SK-N-MC (cell line): ENCODE results near the gene AHRR.
A peak's percentile ranks its signal among the peaks of the same experiment; 100 is the strongest.

Experiments used
- DNase-seq: peaks from one replicate; pipeline ENCODE4 v3.0.0-alpha.2; 2011; ENCODE audit warnings: low read depth, low spot score
- H3K27ac ChIP-seq: fragments of 200-600 bp; sonication (generic); 2 replicates; pipeline ENCODE4 v1.5.1; 2016; ENCODE audit warnings: mixed run types
- H3K36me3 ChIP-seq: fragments of 200-600 bp; sonication (generic); 2 replicates; pipeline ENCODE4 v1.6.1; 2017; ENCODE audit warnings: antibody characterized with exemption, low read length, mixed read lengths; ENCODE audit not compliant: insufficient read depth
- H3K4me3 ChIP-seq: fragments of 200-600 bp; sonication (generic); 2 replicates; pipeline ENCODE4 v1.5.1; 2016
- H3K9ac ChIP-seq: fragments of 200-600 bp; sonication (generic); 2 replicates; pipeline ENCODE4 v1.8.0; 2017; ENCODE audit warnings: mixed run types, mixed read lengths; ENCODE audit not compliant: insufficient read length
- H3K9me3 ChIP-seq: fragments of 200-600 bp; sonication (generic); 2 replicates; pipeline ENCODE4 v1.6.1; 2017; ENCODE audit warnings: low read depth, mild to moderate bottlenecking, antibody characterized with exemption, low read length, moderate library complexity, mixed read lengths
- EZH2 ChIP-seq: fragments of 200-600 bp; sonication (generic); IDR thresholded peaks from one replicate; pipeline ENCODE4 v1.6.1; 2017; ENCODE audit warnings: antibody characterized with exemption
- FOXP2 ChIP-seq: optimal IDR thresholded peaks from 2 replicates; pipeline ENCODE3; 2011; ENCODE audit warnings: mild to moderate bottlenecking, moderate library complexity; ENCODE audit not compliant: insufficient read depth; ENCODE audit errors: extremely low read length, control extremely low read depth
- POLR2AphosphoS5 ChIP-seq: IDR thresholded peaks from 2 replicates; pipeline ENCODE4 v1.6.1; 2012; ENCODE audit warnings: mild to moderate bottlenecking, low read depth, low read length, borderline replicate concordance

AHRR gene

DNA sequence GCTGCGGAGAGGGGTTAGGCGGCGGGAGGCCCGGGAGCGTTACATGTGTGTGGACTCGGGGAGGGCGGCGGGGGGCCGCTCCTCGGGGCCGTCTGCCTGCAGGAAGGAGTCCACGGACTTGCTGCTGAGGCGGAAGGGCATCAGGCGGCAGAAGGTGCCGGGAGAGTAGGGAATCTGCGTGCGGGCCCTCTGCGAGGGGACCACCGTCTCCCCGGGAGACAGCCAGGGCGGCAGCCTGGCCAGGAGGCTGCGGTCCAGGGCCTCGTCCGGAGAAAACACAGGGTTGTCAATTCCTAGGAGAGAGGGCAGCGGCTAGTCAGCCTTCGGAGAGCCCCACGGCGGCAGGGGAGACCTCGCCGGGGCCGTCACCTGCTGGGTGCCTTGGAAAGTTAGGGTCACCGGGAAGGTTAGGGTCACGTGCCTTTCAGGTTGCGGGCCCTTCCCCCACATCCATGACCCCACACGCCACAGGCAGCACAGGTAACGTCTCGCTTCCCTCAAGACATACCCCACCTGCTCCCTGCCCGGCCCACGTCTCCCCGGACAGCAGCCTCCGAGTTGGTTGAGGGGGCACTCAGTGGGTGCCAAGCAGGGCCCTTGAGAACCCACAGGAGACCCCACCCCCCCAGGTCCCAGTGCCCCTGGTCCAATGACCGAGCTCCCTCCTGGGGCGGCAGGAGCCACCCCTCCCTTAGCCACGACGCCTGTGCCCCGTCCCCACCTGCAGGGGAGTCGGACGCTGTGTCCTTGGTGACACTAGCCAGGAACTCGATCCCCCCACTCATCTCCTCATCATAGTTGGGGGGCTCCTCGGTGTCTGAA lies 153.5 kb downstream of the AHRR start:
- H3K4me3 ChIP-seq = 0 out of 2 replicates have a peak overlapping the region, but pooled peaks have one; percentile 30
- no peak for DNase-seq
- peaks cover 12% of the 10 kb centered on the region; the same call in 1 of the 2 replicates for H3K36me3 ChIP-seq
- TF ChIP-seq FOXP2 (no peak), POLR2AphosphoS5 (0 out of 2 replicates have a peak, but pooled peaks have one; percentile 14), EZH2 (no peak)
- H3K9ac ChIP-seq = no peak overlapping the region
- no peak overlapping the region for H3K27ac ChIP-seq
- H3K9me3 ChIP-seq = no peaks in the 10 kb centered on the region

DNA sequence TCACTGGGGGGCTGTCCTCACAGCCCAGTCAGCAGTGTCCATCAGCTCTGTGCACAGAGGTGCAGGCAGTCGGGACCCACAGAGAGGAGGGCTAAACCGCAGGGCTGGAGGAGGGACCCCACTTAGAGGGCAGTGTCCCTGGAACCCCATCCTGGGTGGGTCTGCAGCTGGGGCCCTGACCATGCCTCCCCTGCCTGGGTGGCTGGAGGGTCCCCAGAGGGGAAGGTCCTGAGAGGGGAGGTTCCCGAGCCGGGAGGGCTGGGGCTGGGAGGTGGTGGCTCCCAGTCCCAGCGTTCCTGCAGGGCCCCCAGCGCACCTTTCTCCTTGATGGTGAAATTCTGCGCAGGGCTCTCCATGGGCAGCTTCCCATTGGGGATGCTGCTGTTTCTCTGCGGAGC lies 154.2 kb downstream of the AHRR start:
- Histone ChIP-seq H3K27ac (no peak overlapping the region), H3K9me3 (no peaks in the 10 kb centered on the region), H3K4me3 (no peak overlapping the region), H3K36me3 (peaks cover 8% of the 10 kb centered on the region; the same call in 1 of the 2 replicates), H3K9ac (no peak overlapping the region)
- no peak for DNase-seq
- TF ChIP-seq EZH2 = no peak
- TF ChIP-seq FOXP2 = no peak
- TF ChIP-seq POLR2AphosphoS5 = no peak; the same call in 1 of the 2 replicates

DNA sequence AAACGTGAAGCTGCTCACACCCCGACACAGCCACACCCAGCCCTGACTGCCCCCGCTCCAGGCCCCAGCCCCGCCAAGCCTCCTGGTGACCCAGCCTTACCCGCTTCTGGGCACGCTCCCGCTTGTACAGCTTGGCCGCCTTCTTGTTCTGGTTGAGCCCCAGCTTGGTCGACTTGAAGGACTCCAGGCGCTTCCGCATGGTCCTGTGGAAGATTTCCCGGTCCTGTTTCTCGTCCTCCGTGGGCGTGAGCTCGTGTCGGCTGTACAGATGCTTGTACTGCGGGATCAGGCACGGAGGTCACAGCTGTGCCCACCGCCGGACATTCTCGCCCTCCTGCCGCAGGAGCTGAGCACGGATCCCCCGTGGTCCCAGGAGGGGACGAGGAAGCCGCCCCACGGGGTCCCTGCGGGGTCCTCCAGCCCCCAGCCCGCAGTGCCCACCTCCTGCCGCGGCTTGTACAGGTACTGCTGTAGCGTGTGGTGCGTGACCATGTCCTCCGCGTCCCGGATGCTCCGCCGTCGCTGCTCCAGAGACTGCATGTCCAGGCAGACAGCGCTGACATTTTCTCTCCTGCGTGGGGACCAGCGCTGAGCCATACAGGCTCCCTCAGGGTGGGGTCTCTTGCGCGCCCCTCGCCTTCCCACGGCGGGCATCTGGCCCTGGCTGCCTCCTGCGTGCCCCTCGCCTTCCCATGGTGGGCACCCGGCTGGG lies 154.7 kb downstream of the AHRR start:
- Histone ChIP-seq H3K27ac (no peak overlapping the region), H3K9ac (no peak overlapping the region), H3K4me3 (no peak overlapping the region), H3K9me3 (no peaks in the 10 kb centered on the region), H3K36me3 (peaks cover 3% of the 10 kb centered on the region; the same call in 1 of the 2 replicates)
- TF ChIP-seq POLR2AphosphoS5 (no peak), FOXP2 (no peak), EZH2 (no peak)
- DNase-seq = no peak

DNA sequence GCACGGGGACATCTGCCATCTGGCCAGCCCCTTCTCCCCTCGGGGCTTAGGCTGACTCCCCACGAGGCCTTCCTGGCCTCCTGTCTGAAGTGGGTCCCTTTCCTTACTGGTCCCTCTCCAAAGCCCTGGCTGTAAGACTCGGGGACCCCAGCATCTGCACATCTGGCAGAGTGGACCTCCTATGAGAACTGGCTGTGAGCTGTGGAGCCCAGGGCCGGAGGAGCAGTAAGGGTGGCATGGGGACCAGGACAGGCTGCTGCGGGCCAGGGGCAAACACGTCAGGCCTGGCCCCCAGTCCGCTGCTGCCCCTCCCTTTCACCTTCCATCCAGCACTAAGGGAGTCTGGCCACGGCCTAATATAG lies 155.3 kb downstream of the AHRR start:
- H3K9ac ChIP-seq = no peak overlapping the region
- TF ChIP-seq EZH2 (no peak), POLR2AphosphoS5 (no peak), FOXP2 (no peak)
- DNase-seq = no peak
- no peaks in the 10 kb centered on the region for H3K9me3 ChIP-seq
- H3K27ac ChIP-seq = no peak overlapping the region
- no peaks in the 10 kb centered on the region for H3K36me3 ChIP-seq
- H3K4me3 ChIP-seq = no peak overlapping the region

DNA sequence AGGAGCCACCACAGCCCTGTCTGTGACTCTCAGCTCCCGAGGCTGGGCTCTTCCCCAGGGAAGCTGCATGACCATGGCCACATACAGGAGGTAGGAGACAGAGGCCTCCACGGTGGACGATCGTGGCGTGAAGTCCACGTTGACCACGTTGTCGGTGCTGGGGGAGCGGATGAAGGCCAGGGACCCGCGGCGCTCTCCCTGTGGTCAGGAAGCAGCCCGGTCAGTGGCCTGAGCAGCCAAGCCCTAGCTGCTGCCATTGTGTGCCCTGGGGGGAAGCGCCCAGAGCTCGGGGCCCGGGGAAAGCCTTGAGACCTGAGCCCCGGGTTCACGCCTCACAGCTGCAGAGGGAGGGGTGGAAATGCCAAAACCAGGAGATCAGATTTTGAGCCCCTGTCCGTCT lies 155.7 kb downstream of the AHRR start:
- no peak for DNase-seq
- H3K4me3 ChIP-seq = no peak overlapping the region
- no peaks in the 10 kb centered on the region for H3K36me3 ChIP-seq
- H3K9ac ChIP-seq = no peak overlapping the region
- H3K9me3 ChIP-seq = no peaks in the 10 kb centered on the region
- no peak overlapping the region for H3K27ac ChIP-seq
- no peak for TF ChIP-seq FOXP2
- TF ChIP-seq POLR2AphosphoS5 = no peak

DNA sequence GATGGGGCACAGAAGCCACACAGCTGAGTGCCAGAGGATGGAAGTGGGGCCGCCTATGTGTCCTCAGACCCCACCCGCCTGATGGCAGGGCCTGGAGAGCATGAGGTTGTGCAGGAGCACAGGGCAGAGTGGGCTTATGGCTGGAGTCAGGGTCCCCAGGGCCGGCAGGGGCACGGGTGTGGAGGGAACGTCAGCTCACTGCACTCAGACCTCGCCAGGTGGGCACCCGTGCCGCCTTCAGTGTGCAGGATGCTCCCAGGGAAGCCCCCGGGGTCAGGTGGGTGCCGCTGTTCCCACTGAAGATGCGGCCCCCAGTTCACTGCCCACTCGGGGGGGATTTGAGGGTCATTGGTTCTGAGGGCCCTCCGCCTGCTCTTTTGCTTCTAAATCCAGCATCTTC lies 156.4 kb downstream of the AHRR start:
- H3K9ac ChIP-seq = no peak overlapping the region
- H3K9me3 ChIP-seq = no peaks in the 10 kb centered on the region
- no peaks in the 10 kb centered on the region for H3K36me3 ChIP-seq
- no peak for TF ChIP-seq EZH2
- TF ChIP-seq POLR2AphosphoS5 = no peak
- TF ChIP-seq FOXP2 = no peak
- DNase-seq = no peak
- no peak overlapping the region for H3K27ac ChIP-seq
- H3K4me3 ChIP-seq = no peak overlapping the region

DNA sequence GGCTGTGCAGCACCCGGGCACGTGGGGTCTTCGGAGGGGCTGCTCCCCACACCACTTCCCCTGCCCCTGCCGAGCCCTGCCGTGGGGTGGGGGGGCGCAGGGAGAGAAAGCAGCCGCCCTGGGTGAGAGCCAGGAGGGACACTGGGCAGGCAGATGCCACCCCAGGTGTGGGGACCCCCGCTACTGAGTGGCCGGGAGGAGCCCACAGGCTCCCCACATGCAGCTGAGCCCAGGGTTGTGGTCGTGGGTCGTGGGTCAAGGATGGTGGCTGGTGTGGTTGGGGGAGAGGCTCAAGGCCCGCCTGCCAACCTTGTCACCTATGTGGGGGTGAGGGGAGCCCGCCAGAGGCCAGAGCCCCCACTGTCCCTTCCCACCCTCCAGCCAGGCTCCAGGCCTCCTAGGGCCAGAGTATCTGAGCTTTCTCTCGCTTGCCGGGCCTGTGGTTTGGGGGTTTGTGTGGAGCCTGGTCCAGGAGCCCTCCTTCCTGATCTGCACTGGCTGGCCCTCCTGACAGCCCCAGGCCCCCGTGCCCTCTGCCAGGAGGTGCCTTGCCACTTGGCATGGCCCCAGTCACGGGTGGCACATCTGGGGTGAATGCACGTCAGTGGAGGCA lies 157.0 kb downstream of the AHRR start:
- DNase-seq = no peak
- no peaks in the 10 kb centered on the region for H3K36me3 ChIP-seq
- no peak overlapping the region for H3K4me3 ChIP-seq
- no peaks in the 10 kb centered on the region for H3K9me3 ChIP-seq
- TF ChIP-seq FOXP2 (no peak), EZH2 (no peak), POLR2AphosphoS5 (no peak)
- H3K27ac ChIP-seq = no peak overlapping the region
- no peak overlapping the region for H3K9ac ChIP-seq

DNA sequence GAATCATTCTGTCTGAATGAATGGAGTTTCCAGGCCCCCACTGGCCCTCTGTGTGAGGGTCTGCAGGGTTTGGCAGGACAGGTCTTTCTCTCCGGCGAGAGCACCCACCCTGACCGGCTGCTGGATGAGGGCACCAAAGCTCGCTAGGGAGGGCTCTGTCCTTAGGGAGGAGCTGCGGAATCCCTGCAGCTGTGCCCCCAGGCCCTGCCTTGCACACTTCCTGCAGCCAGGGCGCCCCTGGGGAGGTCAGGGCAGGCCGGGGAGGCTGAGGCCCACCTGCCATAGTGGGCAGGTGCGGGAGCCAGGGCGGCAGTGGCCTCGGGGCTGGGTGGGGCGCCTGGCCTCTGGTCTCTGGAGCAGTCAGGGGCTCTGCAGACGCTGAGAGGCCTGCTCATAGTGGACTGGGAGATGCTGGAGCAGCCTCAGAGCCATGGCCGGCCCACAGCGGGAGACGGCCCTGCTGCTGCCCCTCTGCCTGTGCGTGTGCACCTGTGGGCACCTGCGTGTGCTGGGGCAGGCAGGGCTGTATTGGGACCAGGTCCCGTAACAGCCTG lies 157.5 kb downstream of the AHRR start:
- Histone ChIP-seq H3K9me3 (no peaks in the 10 kb centered on the region), H3K36me3 (no peaks in the 10 kb centered on the region), H3K27ac (no peak overlapping the region), H3K4me3 (no peak overlapping the region), H3K9ac (no peak overlapping the region)
- no peak for DNase-seq
- TF ChIP-seq FOXP2 (no peak), POLR2AphosphoS5 (no peak), EZH2 (no peak)
